ENCODE data around the gene SCYGR2.

DNA sequence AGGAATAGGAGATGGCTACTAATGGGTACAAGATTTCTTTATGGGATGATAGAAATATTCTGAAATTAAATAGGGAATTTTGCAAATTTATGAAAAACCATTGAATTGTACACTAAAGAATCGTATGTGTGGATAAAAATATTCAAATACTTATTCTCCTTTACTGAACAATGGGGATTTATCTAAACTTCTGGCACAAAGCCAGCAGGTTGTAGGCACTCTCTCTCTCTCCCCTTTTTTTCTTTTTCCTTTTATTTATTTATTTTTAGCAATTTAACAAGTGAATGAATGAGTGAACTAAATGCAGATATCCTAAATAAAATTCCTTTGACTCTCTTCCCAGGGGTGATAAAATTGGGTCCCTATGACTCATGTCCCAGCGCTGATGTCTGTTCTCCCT is 21.9 kb upstream of the SCYGR2 start:
- TF ChIP-seq, protein P1, sequence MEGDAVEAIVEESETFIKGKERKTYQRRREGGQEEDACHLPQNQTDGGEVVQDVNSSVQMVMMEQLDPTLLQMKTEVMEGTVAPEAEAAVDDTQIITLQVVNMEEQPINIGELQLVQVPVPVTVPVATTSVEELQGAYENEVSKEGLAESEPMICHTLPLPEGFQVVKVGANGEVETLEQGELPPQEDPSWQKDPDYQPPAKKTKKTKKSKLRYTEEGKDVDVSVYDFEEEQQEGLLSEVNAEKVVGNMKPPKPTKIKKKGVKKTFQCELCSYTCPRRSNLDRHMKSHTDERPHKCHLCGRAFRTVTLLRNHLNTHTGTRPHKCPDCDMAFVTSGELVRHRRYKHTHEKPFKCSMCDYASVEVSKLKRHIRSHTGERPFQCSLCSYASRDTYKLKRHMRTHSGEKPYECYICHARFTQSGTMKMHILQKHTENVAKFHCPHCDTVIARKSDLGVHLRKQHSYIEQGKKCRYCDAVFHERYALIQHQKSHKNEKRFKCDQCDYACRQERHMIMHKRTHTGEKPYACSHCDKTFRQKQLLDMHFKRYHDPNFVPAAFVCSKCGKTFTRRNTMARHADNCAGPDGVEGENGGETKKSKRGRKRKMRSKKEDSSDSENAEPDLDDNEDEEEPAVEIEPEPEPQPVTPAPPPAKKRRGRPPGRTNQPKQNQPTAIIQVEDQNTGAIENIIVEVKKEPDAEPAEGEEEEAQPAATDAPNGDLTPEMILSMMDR (IDR thresholded peaks at IDR 0.05 in 8 of 11, conservative IDR thresholded peaks at IDR 0.05 in 3 of 11) = no peak
- no peak for TF ChIP-seq POLR2A (IDR thresholded peaks at IDR 0.05)

Measured in spleen (tissue), 7 donors.